Suppressor macrophage (primary cell): ENCODE measurements around the gene RIC8B.

ENCODE experiments used
- DNase-seq, 4 experiments: peaks; one replicate each; pipeline ENCODE4 v3.0.0-alpha.2; 2020 to 2022

The RIC8B gene

DNA sequence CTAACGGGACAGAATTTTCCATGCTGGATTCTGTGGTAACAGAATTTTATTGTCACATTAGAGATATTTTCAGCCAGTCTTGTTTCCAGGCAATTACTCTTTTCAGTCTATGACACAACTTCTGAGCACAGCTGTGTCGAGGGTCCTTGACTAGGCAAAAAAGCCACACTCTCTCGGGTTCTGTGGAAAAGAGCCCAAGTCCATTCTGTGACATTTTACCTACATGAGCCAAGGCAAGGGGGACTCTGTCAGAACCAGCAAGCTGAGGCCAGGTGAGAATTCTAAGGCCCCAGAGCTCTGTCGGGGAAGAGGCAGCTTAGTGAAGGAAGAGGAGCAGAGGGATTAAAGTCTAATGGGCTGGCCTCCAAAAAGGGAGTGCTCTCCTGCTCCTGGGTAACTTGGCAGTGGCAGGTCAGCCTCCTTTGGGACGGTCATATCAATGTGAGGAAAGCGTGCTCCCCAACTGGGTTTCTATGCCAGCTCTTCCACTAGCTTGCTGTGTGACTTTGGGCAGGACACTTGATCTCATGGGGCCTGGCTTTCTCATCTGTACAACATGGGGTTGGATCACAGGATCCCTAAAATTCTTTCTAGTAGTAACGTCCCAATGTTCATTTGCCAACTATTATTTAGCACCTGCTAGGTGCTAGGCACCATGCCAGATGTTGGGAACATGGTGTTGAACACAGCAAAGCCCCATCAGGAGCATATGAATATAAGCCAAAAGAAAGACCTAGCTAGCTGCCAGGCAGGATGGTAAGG lies 16.0 kb upstream of the RIC8B start:
- no peak for DNase-seq

GRCh38 chr12:106759526-106760183 lies 14.8 kb upstream of the RIC8B start:
- no peak for DNase-seq

DNA sequence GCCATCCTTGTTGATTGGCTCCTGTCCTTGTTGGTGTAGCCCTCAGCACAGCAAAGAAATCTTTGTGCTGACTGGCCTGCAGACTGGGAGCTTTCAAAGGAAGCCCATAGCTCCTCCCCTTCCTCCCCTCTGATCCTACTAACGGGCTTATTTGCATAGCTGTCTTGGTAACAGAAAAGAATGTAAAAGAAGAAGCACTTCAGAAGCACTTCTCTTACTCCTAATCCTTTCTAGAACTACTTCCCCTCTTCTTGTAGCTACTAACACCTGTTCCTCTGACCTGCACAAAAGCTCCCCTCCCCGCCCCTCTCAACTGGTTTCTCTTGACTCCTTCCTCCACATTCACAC lies 14.3 kb upstream of the RIC8B start:
- peak; percentile 37 to 71 (median 66) for DNase-seq

DNA sequence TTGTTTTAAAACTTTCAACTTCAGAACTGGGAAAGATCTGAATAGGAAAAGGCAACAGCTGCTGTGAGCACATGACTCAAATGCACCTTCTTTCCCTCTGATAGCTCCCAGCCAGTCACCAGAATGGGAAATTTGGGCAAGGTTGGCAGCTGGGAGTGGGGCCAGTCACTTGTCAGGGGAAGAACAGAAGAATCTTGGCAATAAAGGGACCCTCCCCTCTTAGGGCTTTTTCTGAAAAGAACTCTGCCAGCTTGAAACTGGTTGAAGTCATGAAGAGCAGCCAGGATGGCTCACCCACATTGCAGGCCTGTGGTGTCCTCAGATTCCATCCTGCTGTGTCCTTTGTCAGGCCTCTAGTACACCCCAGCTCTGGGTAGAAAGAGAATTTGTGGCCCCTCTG lies 10.3 kb upstream of the RIC8B start:
- DNase-seq: no peak

DNA sequence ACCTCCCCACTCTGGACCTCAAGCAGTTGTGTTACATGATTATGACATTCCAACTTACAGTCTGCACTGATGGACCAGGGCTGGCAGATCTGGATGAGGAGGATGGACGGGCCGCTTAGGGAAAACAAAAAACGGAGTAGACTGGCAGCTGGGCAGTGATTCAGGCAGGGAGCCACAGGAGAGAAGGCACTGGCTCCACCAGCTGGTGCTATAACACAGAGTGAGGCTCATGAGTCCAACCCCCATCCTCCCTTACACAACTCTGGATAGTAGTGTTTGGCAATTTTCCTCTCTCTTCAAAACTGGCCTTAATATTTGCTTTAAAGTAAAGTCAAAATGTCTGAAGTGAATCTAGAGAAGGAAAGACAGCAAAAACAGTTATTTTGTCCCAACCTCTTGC lies 9.7 kb upstream of the RIC8B start:
- peak in 3 of 4 experiments; percentile 25 to 28 (median 26) for DNase-seq

GRCh38 chr12:106766393-106766826 lies 8.1 kb upstream of the RIC8B start:
- DNase-seq: peak in 3 of 4 experiments; percentile 43 to 48 (median 44)

DNA sequence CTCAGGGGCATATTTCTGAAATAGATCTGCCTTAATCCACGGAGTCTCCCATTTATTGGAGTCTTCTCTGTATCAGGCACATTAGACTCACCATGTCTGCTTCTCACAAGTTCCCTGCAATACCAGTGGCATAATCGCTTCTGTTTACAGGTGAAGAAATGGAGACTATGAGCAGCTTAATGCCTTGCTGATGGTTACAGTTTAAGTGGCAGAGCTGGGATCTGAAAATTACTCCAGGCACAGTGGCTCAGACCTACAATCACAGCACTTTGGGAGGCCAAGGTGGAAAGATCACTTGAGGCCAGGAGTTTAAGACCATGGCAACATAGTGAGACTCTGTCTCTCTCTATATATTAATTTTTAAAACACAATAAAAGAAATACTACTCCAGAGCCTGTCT lies 7.3 kb upstream of the RIC8B start:
- DNase-seq: no peak

GRCh38 chr12:106767954-106768822 lies 6.3 kb upstream of the RIC8B start:
- DNase-seq: no peak

DNA sequence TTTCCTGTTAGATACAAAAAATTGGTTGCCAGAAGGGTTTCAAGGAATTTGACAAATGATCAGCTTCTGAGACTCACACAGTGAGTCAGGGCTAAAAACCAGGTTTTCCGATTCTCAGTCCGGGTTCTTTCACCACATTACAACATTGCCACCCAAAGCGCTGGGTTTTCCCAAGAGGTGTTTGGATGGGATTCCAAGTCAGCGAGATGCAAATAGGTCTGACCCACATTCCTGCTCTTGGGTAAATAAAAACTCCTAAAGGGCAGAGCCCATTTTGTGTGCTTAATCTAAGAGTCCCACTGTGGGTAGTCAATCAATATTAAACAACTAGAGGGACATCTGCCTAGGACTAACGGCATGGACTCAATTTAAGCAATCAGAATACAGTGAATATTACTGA lies 5.4 kb upstream of the RIC8B start:
- no peak for DNase-seq

- DNase-seq: no peak
These were observed 4.9 kb upstream of the RIC8B start for GRCh38 chr12:106769546-106769945.

DNA sequence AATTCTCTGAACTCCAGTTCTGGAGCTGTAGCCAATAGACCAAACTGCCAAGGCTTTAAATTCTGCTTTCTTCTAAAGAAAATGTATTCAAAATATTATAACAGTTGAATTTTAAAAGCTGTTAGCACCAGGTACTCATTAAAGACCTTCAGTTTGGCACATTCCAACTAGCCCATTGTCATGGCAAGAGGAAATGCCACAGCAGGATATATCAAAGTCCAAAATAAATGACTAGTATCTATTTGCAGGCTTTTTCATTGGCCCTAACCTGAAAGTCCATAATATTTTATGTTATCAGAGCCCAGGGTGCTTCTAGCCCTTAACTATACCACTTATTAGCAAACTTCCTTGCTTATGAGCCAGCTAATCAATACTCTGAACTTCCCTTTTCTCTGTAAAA lies 3.1 kb upstream of the RIC8B start:
- DNase-seq: no peak

DNA sequence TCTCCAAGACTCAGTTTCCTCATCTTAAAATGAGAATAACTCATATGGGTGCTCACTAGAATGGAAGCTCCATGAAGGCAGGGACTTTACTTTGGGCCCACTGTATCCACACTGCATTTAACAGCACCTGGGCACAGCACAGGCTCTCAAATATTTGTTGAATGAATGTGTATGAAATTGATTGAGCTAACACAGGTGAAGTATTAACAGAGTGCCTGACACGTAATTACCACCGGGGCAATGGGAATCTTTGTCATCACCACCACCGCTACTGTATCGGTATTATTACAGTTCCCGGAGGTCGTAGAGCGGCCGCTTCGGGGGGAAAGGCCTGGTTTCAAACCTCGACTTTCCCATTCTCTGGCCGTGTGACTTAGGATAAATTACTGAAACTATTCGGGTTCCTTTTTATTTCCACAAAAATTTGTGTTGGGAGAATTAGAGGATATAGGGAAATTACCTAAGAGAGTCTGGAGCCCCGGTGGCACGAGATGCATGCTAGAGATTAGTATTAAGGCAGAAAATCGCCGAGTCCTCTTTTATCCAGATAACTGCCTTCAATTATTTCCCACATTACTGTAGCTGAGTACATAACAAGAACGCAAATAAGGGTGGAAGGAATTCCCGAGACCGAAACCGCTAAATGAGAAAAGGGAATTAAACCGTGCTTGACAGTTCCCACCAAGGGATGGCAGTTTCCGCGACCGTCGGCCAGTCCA lies 1.0 kb upstream of the RIC8B start:
- no peak for DNase-seq

DNA sequence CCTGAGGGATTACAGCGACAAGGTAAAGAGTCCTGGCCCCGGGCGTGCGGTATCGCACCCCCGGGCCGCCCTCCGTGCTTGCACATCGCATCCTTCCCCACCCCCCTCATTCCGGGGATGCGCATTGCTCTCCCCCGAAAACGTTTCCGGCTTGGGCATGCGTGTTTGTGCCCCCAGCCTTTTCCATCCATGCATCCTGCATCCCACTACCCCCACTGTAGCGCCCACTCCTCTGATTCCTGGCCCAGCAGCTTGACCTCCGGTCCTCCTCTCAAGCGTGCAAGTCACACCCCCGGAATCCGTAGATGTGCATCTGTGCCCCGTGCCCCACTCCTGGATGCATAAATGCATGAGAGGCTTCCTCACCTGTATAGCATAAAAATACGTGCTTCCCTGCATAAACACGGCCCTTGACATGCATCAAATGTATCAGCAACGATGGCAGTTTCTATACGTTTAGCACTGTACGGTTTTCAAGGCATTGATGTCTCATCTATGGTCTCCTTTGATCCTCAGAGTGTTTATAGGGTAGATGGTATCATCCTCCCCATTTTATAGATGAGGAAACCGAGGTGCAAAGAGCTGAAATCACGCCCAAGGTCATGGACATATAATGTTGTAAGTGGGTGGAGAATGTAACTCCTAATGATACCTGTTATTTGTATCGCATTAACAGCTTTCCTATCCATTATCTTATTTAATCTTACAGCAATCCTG lies 484 bp downstream of the RIC8B start:
- DNase-seq: peak in 1 of 4 experiments; percentile 3

DNA sequence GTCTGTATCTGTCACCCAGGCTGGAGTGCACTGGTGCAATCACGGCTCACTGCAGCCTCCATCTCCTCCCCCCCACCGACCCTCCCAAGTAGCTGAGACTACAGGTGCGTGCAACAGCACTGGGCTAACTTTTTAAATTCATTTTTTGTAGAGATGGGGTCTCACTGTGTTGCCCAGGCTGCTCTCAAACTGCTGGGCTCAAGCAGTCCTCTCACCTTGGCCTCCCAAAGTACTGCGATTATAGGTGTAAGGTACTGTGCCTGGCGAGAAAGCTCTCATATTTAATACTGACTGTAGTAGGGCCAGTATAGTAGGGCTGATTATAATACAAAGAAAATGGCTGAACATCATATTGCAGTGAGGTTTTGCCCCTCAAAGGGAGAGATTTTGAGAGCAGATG lies 2.4 kb downstream of the RIC8B start:
- no peak for DNase-seq

GRCh38 chr12:106780010-106780631 lies 5.6 kb downstream of the RIC8B start:
- DNase-seq: no peak

DNA sequence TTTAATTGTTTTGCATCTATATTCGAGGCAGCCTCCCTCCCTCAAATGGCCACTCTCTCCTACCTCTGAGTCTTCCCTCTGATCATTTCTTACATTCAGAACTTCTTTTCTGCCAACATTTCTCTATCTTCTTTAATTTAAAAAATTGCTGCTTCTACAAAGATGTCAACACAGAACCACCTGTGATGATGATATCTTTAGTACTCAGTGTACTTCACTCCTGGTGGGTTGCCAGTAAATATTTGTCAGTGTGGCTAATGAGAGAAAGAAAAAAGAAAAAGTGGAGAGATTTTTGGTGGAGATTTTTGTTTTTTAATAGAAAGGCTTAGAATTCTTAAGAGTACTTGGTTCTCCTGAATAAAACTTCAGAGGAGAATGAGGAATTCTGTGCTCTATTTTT lies 8.1 kb downstream of the RIC8B start:
- no peak for DNase-seq

- no peak for DNase-seq
These were observed 9.0 kb downstream of the RIC8B start for GRCh38 chr12:106783515-106783914.

DNA sequence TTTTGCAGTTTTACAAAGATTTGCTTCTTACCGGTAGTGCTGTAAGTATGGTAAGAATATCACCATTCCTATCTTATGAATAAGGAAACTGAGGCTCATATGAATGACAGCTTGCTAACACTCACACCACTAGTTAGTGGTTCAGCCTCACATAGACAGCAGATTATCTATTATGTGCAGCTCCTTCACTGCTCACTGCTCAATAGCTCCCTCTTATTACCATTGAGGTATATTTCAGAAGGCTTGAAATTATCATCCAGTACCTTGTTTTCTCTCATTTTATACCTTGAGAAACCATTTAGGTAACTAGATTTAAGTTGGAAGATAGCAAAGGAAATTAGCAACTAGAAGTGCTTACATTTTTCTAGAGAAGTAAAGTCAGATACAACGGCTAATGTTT lies 15.5 kb downstream of the RIC8B start:
- DNase-seq: no peak

DNA sequence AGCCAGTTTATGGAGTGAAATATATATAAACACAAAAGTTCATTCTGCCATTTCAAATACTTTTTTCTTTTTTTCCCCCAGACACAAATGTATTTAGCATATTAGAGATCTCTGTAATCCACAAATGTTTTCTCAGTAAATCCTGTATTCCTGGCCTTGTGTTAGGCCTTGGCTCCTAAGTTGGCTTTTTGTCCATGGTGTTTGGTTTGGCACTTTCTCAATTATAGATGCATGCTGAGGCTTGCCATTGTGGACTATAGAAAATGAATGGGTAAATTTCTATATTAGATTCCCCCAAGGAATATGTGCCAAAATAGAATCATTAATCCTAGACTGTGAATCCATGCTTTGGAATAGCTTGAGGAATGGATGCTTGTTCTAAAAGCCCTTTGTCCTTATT lies 17.0 kb downstream of the RIC8B start:
- DNase-seq: no peak

DNA sequence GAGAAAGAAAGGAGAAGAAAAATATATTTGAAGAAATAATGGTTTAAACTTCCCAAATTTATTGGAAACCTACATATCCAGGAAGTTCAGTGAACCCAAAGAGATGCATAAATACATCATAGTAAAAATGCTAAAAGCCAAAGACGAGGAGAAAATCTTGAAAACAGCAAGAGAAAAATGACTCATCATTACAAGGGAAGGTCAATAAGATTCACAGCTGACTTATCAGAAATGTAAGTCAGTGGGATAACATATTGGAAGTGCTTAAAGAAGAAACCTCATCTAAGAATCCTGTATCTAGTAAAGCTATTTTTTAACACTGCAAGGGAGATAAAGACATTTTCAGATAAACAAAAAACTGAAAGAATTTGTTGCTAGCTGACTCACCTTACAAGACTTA lies 19.9 kb downstream of the RIC8B start:
- no peak for DNase-seq

GRCh38 chr12:106801167-106801708 lies 26.8 kb downstream of the RIC8B start:
- DNase-seq: peak in 1 of 4 experiments; percentile 12
